Measurements from ENCODE around the gene TP63. TPM values are rescaled to one million over a fixed set of nuclear protein-coding genes. Genes with fewer than 3 reads are reported as not detected.

The TP63 gene
- total RNA-seq, 1 donor from 2014 or later, result 7.8 TPM

DNA sequence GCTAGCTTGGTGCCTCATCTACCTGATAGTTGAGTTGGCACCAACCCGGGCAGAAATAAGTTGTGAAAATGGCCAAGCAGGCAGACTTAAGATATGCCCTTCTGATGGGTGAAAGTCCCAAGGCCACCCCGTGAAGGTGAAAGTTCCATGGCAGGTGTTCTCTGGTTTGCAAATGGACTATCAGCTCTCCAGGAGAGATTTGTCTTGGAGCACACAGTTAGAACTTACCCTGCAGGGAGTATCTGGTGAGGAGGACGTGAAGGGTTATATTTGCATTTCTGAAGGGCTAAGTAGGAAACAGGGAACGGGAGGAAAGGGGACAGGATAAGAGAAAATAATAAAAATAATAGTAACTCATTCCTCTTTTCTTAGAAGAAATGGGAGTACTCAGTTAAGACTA is 220.5 kb downstream of the TP63 start:
- Histone ChIP-seq H3K4me1 (ENCODE audit: control insufficient read depth in 3 of 3, insufficient read depth in 3 of 3, low read length in 3 of 3) (no peaks in the 10 kb centered on the region), H3K27me3 (ENCODE audit: control insufficient read depth in 3 of 3, insufficient read depth in 3 of 3, low read length in 3 of 3) (no peaks in the 10 kb centered on the region), H3K4me3 (ENCODE audit: low read length in 3 of 3) (no peak overlapping the region), H3K27ac (ENCODE audit: low read depth, low read length) (no peak overlapping the region), H3K36me3 (ENCODE audit: control insufficient read depth in 3 of 3, insufficient read depth in 3 of 3, low read length in 3 of 3) (no peaks in the 10 kb centered on the region), H3K9ac (ENCODE audit: low read depth in 1 of 3, low read length in 3 of 3) (no peak overlapping the region), H3K9me3 (ENCODE audit: control insufficient read depth in 3 of 3, low read length in 3 of 3) (no peaks in the 10 kb centered on the region)

DNA sequence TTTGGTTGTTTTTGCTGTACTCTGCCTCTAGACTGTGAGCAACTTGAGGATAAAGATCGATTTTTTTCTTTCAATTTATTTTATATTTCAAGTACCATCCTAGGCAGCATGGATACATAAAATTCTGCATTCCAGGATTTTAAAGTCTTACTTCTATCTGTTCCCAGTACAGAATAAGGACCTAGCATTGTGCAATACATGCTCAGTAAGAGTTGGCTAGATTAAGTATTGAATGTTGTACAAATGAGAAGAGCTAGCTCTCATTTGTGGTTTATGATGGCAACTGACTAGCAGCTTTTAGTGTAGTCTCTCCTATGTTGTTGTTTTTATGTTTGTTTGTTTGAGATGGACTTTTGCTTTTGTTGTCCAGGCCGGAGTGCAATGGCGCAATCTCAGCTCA is 222.7 kb downstream of the TP63 start:
- Histone ChIP-seq H3K36me3 (ENCODE audit: control insufficient read depth in 3 of 3, insufficient read depth in 3 of 3, low read length in 3 of 3) (no peaks in the 10 kb centered on the region), H3K9ac (ENCODE audit: low read depth in 1 of 3, low read length in 3 of 3) (no peak overlapping the region), H3K27me3 (ENCODE audit: control insufficient read depth in 3 of 3, insufficient read depth in 3 of 3, low read length in 3 of 3) (no peaks in the 10 kb centered on the region), H3K4me1 (ENCODE audit: control insufficient read depth in 3 of 3, insufficient read depth in 3 of 3, low read length in 3 of 3) (no peaks in the 10 kb centered on the region), H3K9me3 (ENCODE audit: control insufficient read depth in 3 of 3, low read length in 3 of 3) (peaks cover 0 to 3% (median 0%) of the 10 kb centered on the region in 3 donors), H3K27ac (ENCODE audit: low read depth, low read length) (no peak overlapping the region), H3K4me3 (ENCODE audit: low read length in 3 of 3) (no peak overlapping the region)

DNA sequence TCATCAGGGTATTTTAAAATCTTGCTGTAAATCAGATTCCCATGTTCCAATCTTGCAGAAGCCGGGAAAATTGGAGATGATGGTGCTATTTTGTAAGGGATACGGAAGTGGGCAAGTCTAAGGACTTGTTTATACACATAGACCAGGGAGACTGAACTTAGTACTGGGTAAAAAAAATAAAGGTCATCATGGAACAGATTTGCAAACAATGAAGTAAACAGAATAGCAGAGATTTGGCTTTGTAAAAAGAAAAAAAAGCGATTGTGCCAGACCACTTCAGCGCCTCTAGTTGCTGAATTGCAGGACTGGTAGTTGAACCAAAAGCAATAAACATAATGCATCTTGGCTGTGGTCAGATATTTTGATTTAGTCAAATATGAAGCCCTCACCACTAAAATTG is 229.1 kb downstream of the TP63 start:
- Histone ChIP-seq H3K4me3 (ENCODE audit: low read length in 3 of 3) (no peak overlapping the region), H3K27me3 (ENCODE audit: control insufficient read depth in 3 of 3, insufficient read depth in 3 of 3, low read length in 3 of 3) (no peaks in the 10 kb centered on the region), H3K36me3 (ENCODE audit: control insufficient read depth in 3 of 3, insufficient read depth in 3 of 3, low read length in 3 of 3) (peaks cover 2 to 6% (median 6%) of the 10 kb centered on the region in 3 donors), H3K9me3 (ENCODE audit: control insufficient read depth in 3 of 3, low read length in 3 of 3) (peaks cover 0 to 3% (median 0%) of the 10 kb centered on the region in 3 donors), H3K9ac (ENCODE audit: low read depth in 1 of 3, low read length in 3 of 3) (no peak overlapping the region), H3K4me1 (ENCODE audit: control insufficient read depth in 3 of 3, insufficient read depth in 3 of 3, low read length in 3 of 3) (peaks cover 0 to 3% (median 0%) of the 10 kb centered on the region in 3 donors), H3K27ac (ENCODE audit: low read depth, low read length) (no peak overlapping the region)

DNA sequence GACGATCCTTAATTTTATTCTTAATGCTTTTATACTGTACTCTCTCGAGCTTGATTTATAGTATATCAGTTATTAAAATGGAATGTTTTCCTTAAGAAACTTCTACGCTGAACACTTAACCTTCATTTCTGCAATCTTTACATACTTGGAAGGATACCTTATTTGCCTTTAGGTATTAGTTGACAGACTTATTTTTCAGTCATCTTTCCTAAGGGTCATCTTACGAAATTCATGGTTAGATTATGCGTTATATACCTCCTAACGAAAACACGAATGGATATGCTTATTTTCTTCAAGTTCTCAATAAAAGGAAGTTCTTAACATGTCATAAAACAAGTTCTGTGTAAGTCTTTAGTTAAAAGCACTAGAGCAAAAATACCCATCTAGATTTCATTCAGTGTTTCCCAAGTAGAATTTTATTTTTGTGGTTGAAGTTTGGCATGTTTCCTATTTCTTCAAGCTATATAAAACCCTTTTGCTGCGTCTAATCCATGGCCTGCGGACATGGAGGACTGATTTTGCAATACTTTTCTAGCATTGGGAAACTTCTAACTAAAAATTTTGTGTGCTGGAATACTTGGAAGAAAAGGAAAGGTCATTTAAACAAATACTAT is 231.3 kb downstream of the TP63 start:
- no peak overlapping the region for H3K9ac ChIP-seq (ENCODE audit: low read depth in 1 of 3, low read length in 3 of 3)
- peaks cover 2 to 17% (median 13%) of the 10 kb centered on the region in 3 donors for H3K36me3 ChIP-seq (ENCODE audit: control insufficient read depth in 3 of 3, insufficient read depth in 3 of 3, low read length in 3 of 3)
- no peak overlapping the region for H3K27ac ChIP-seq (ENCODE audit: low read depth, low read length)
- peaks cover 0 to 3% (median 0%) of the 10 kb centered on the region in 3 donors for H3K4me1 ChIP-seq (ENCODE audit: control insufficient read depth in 3 of 3, insufficient read depth in 3 of 3, low read length in 3 of 3)
- no peaks in the 10 kb centered on the region for H3K27me3 ChIP-seq (ENCODE audit: control insufficient read depth in 3 of 3, insufficient read depth in 3 of 3, low read length in 3 of 3)
- peaks cover 0 to 3% (median 0%) of the 10 kb centered on the region in 3 donors for H3K9me3 ChIP-seq (ENCODE audit: control insufficient read depth in 3 of 3, low read length in 3 of 3)
- no peak overlapping the region for H3K4me3 ChIP-seq (ENCODE audit: low read length in 3 of 3)

DNA sequence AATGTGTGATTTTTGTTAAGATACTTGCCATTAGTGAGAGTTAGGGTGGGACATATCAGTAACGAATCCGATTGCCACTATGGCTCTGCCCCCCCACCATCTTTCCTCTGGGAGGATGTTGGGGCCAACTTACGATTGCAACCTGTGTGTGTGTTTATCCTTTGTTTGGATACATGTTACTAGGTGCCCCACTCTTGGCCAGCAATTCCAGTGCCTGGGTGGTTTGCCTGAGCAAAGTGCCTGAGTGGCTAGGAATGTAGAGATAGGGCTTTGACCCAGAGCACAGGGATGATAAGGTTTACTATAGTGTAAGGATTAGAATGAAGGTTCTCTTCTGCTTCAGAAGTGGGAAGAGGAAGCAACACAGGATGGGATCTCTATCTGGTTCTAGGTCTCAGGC is 231.8 kb downstream of the TP63 start:
- Histone ChIP-seq H3K27ac (ENCODE audit: low read depth, low read length) (no peak overlapping the region), H3K27me3 (ENCODE audit: control insufficient read depth in 3 of 3, insufficient read depth in 3 of 3, low read length in 3 of 3) (no peaks in the 10 kb centered on the region)

DNA sequence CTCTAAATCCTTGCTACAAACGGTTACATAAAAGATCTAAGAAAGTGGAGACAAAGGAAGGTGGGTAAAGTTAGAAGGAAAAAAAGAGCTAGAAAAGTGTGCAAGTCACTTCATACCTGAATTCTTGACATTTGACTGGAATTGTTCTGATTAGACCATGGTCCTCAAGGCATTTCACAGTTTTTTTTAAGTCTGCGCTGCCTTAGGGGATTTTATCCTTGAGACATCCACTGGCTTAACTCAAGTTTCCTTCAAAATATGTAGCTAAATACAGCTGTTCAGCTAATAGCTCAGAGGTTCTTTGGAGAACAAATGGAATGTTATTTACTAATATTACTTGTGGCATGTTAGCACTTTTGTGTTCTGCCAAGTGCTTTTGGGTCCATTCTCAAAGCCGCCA is 236.9 kb downstream of the TP63 start:
- no peak overlapping the region for H3K4me3 ChIP-seq (ENCODE audit: low read length in 3 of 3)

More for the DNA sequence above, 231.8 kb downstream of the TP63 start:
- peaks cover 0 to 3% (median 0%) of the 10 kb centered on the region in 3 donors for H3K4me1 ChIP-seq (ENCODE audit: control insufficient read depth in 3 of 3, insufficient read depth in 3 of 3, low read length in 3 of 3)
- H3K9ac ChIP-seq (ENCODE audit: low read depth in 1 of 3, low read length in 3 of 3), result no peak overlapping the region
- H3K4me3 ChIP-seq (ENCODE audit: low read length in 3 of 3), result no peak overlapping the region
- H3K36me3 ChIP-seq (ENCODE audit: control insufficient read depth in 3 of 3, insufficient read depth in 3 of 3, low read length in 3 of 3), result peaks cover 2 to 22% (median 14%) of the 10 kb centered on the region in 3 donors
- peaks cover 0 to 3% (median 0%) of the 10 kb centered on the region in 3 donors for H3K9me3 ChIP-seq (ENCODE audit: control insufficient read depth in 3 of 3, low read length in 3 of 3)

DNA sequence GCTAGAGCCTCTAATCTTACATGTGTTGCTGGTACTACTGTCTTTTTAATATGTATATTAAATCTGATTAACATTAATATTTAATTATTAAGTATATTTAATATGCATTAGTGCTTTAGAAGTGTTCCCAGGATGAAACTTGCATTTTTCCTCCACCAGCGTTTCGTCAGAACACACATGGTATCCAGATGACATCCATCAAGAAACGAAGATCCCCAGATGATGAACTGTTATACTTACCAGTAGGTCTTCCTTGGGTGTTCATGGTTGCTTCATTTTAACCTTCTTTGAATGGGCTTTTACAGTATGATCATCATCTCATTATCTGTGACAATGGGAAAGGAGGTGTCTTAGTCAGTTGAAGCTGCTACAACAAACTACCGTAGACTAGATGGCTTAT is 238.0 kb downstream of the TP63 start:
- peaks cover 17 to 68% (median 37%) of the 10 kb centered on the region in 3 donors for H3K36me3 ChIP-seq (ENCODE audit: control insufficient read depth in 3 of 3, insufficient read depth in 3 of 3, low read length in 3 of 3)

More for the DNA sequence above, 236.9 kb downstream of the TP63 start:
- no peak overlapping the region for H3K27ac ChIP-seq (ENCODE audit: low read depth, low read length)
- H3K9ac ChIP-seq (ENCODE audit: low read depth in 1 of 3, low read length in 3 of 3), result no peak overlapping the region
- peaks cover 13 to 61% (median 35%) of the 10 kb centered on the region in 3 donors for H3K36me3 ChIP-seq (ENCODE audit: control insufficient read depth in 3 of 3, insufficient read depth in 3 of 3, low read length in 3 of 3)
- H3K4me1 ChIP-seq (ENCODE audit: control insufficient read depth in 3 of 3, insufficient read depth in 3 of 3, low read length in 3 of 3), result no peaks in the 10 kb centered on the region
- H3K27me3 ChIP-seq (ENCODE audit: control insufficient read depth in 3 of 3, insufficient read depth in 3 of 3, low read length in 3 of 3), result no peaks in the 10 kb centered on the region
- no peaks in the 10 kb centered on the region for H3K9me3 ChIP-seq (ENCODE audit: control insufficient read depth in 3 of 3, low read length in 3 of 3)

DNA sequence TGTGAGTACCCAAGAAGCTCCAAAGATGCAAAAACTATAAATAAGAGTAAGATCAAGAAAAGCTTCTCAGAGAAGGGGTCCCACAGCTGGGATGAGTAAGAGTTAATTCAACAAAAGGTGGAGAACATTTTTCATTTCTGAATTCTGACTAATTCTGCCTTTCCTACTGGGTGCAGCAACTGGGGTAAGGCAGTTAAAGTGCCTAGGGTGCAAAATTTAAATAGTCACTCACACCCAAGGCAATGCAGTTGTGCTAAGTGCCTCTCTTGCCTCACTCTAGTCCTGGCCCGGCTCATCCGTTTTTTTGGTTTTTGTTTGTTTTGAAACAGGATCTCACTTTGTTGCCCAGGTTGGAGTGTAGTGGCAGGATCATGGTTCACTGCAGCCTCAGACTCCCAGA is 240.2 kb downstream of the TP63 start:
- Histone ChIP-seq H3K27ac (ENCODE audit: low read depth, low read length) (no peak overlapping the region), H3K27me3 (ENCODE audit: control insufficient read depth in 3 of 3, insufficient read depth in 3 of 3, low read length in 3 of 3) (no peaks in the 10 kb centered on the region), H3K36me3 (ENCODE audit: control insufficient read depth in 3 of 3, insufficient read depth in 3 of 3, low read length in 3 of 3) (peaks cover 16 to 58% (median 35%) of the 10 kb centered on the region in 3 donors), H3K4me3 (ENCODE audit: low read length in 3 of 3) (no peak overlapping the region), H3K9me3 (ENCODE audit: control insufficient read depth in 3 of 3, low read length in 3 of 3) (no peaks in the 10 kb centered on the region), H3K4me1 (ENCODE audit: control insufficient read depth in 3 of 3, insufficient read depth in 3 of 3, low read length in 3 of 3) (no peaks in the 10 kb centered on the region), H3K9ac (ENCODE audit: low read depth in 1 of 3, low read length in 3 of 3) (no peak overlapping the region)

More for the DNA sequence above, 238.0 kb downstream of the TP63 start:
- H3K9ac ChIP-seq (ENCODE audit: low read depth in 1 of 3, low read length in 3 of 3), result no peak overlapping the region
- no peaks in the 10 kb centered on the region for H3K4me1 ChIP-seq (ENCODE audit: control insufficient read depth in 3 of 3, insufficient read depth in 3 of 3, low read length in 3 of 3)
- no peaks in the 10 kb centered on the region for H3K9me3 ChIP-seq (ENCODE audit: control insufficient read depth in 3 of 3, low read length in 3 of 3)
- H3K4me3 ChIP-seq (ENCODE audit: low read length in 3 of 3), result no peak overlapping the region
- no peak overlapping the region for H3K27ac ChIP-seq (ENCODE audit: low read depth, low read length)
- H3K27me3 ChIP-seq (ENCODE audit: control insufficient read depth in 3 of 3, insufficient read depth in 3 of 3, low read length in 3 of 3), result no peaks in the 10 kb centered on the region

DNA sequence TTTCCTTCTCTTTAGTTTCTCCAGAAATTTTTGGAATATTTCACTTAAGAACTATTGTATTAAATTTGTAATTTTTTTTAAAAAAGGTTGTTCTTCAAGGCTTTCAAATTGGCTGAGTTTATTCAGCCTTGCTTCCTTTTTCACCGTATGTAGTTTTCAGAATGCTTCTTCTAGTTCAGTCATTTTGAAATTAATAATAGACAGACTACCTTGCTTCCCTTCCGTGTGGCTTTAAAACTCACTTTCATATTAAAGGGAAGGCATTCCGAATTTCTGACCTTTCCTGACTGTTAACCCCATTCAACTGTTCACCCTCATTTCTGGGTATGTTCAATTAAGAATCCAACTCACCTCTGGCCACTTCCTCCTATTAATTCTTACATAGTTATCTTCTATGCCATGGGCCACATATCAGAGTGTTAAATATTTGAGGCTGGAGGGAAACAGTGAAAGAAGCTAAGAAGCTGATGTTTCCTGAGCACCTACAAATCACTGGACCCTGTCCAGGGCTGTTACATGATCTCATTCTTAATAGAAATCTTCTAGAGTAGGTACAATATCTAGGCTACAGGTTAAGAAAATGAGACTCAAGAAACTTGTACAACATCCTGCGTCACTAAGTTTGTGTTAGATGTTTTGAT is 252.0 kb downstream of the TP63 start:
- Histone ChIP-seq H3K27me3 (ENCODE audit: control insufficient read depth in 3 of 3, insufficient read depth in 3 of 3, low read length in 3 of 3) (no peaks in the 10 kb centered on the region), H3K9me3 (ENCODE audit: control insufficient read depth in 3 of 3, low read length in 3 of 3) (no peaks in the 10 kb centered on the region), H3K27ac (ENCODE audit: low read depth, low read length) (no peak overlapping the region), H3K36me3 (ENCODE audit: control insufficient read depth in 3 of 3, insufficient read depth in 3 of 3, low read length in 3 of 3) (peaks cover 2 to 17% (median 8%) of the 10 kb centered on the region in 3 donors), H3K9ac (ENCODE audit: low read depth in 1 of 3, low read length in 3 of 3) (no peak overlapping the region), H3K4me3 (ENCODE audit: low read length in 3 of 3) (no peak overlapping the region), H3K4me1 (ENCODE audit: control insufficient read depth in 3 of 3, insufficient read depth in 3 of 3, low read length in 3 of 3) (no peaks in the 10 kb centered on the region)

DNA sequence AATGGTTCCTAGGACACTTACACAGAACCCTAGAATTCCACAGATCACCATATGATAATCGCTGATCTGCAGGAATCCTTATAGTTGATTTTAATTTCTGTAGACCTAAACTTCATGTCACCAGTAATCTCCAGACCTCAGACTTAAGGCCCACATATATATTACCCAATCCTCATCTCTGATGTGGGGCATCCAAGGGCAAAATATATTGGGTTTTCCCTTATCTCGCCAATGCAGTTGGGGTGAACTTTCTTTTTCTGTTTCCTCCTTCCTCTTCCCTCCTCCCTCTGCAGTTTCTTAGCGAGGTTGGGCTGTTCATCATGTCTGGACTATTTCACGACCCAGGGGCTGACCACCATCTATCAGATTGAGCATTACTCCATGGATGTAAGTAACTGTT is 259.3 kb downstream of the TP63 start:
- no peaks in the 10 kb centered on the region for H3K4me1 ChIP-seq (ENCODE audit: control insufficient read depth in 3 of 3, insufficient read depth in 3 of 3, low read length in 3 of 3)
- H3K9me3 ChIP-seq (ENCODE audit: control insufficient read depth in 3 of 3, low read length in 3 of 3), result no peaks in the 10 kb centered on the region
- H3K27me3 ChIP-seq (ENCODE audit: control insufficient read depth in 3 of 3, insufficient read depth in 3 of 3, low read length in 3 of 3), result no peaks in the 10 kb centered on the region
- peaks cover 22 to 56% (median 34%) of the 10 kb centered on the region in 3 donors for H3K36me3 ChIP-seq (ENCODE audit: control insufficient read depth in 3 of 3, insufficient read depth in 3 of 3, low read length in 3 of 3)
- no peak overlapping the region for H3K9ac ChIP-seq (ENCODE audit: low read depth in 1 of 3, low read length in 3 of 3)
- no peak overlapping the region for H3K27ac ChIP-seq (ENCODE audit: low read depth, low read length)
- no peak overlapping the region for H3K4me3 ChIP-seq (ENCODE audit: low read length in 3 of 3)
